Colon (tissue), 2 donors: ENCODE data around the gene AFDN.
"Not testable (repeated sequence)": the region's sequence is repeated elsewhere in the genome, so short reads cannot be mapped to it uniquely, and the experiment has no call there.

Source experiments
- FAIRE-seq: peaks from 2 replicates; lab custom pipeline; 2012; peaks lifted over from hg19 to GRCh38; lab: Jason Lieb, UNC
- donor health status: control.
- donor health status: control.

AFDN gene

DNA sequence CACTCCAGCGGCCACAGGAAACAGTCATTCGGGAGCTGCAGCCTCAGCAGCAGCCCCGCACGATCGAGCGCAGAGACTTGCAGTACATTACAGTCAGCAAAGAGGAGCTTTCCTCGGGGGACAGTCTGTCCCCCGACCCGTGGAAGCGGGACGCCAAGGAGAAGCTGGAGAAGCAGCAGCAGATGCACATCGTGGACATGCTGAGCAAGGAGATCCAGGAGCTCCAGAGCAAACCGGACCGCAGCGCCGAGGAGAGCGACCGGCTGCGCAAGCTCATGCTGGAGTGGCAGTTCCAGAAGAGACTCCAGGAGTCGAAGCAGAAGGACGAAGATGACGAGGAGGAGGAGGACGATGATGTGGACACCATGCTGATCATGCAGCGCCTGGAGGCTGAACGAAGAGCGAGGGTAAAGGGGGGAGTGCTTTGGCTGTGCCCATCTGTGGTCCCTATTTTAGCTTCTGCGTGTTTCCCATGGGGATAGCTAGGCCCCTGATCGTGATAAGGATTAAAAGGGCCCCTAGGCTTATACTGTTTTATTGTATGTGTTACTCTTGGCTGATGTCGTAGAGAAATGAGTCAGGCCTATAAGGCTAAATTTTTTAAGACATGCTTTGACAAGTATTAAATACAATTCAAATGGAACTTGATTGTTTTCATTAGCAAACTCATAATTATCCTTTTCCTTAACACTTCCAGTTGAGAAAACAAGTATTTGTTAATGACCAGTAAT is 125.2 kb downstream of the AFDN start:
- no peak for FAIRE-seq

DNA sequence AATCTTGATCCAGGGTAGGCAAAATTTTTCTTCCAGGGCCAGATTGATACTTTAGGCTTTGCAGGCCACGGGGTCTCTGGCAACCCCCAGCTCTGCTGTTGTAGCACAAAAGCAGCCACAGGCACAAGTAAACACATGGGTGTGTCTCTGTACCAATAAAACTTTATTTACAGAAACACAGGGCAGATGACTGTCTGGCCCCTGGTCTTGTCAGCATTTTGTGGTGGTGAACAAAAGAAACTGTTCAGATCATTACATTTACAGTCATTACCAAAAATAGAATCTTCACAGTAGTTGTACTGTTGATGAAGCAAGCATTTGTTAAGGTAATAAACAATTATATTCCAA is 125.8 kb downstream of the AFDN start:
- no peak for FAIRE-seq

DNA sequence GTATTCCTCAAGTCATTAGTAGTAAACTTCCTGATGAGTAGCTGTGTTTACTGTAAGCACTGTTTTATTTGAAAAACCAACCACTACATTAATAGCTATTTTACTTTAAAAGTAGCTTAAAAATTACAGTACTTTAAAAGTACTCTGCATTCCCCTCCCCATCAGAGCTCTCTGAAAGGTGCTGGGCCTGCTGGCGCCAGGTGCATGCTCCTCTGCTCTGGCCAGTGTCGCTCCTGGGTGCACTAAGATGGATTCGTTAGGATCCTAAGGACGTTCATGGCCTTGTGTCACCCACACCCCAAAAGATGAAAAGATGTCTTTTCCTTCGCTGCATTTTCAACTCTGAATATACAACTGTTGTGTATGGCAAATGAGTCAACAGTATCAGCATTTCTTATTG is 126.8 kb downstream of the AFDN start:
- no peak for FAIRE-seq

DNA sequence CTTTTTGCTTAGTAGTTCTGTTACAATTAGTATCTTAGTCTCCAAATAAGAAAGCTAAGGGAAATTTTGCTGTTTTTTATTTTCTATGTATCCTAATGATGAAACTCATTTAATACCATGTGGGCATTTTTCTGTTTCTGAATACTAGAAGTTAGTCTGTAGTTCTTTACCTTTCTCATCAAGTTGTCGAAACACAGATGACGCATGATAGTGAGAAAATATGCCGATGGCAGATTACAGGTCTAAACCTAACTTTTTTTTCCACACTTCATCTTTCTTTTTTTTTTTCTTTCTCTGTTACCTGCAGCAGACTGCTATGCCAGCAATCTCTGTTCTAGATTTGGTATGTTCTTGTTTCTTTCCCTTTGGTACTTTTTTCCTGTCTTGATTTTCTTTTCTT is 127.4 kb downstream of the AFDN start:
- no peak for FAIRE-seq

DNA sequence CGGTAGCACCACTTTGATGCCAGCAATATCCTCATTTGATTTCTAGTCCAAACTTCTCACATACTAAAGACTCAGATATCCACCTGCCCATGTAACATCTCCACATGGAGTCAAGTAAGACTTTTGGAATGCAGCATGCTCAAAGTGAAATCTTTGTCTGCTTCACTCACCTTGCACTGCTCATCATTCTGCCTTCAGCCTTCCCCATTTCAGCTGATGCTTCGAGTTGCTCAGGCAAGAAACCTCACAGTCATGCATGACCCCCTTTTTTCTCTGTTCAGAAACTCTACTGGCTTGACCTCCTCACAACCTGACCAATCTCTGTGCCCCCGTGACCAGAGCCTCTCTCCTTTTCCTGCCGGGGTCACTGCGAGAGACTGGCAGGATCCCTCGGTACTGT is 129.8 kb downstream of the AFDN start:
- no peak for FAIRE-seq

DNA sequence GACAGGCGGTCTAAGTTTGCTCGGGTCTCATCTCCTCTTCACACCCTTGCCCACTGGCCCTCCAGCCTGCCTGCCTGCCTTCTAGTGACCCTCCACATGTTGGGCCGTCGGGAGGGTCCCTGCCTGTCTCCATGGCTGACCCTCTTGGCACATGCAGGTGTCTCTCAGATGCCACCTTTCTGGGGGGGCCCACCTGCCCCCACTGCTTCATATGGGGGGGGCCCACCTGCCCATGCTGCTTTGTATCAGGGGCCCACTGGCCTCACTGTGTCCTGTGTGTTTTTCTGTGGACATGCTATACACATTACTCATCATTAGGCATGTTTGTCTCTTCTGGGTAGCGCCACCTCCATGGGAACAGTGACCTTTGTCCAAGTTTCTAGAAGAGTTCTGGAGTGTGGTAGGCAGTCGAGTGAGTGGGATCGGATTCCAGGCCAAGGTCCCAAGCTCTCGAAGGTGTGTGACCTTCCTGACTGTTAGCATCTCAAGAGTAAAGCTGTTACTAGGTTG is 130.3 kb downstream of the AFDN start:
- FAIRE-seq = no peak

DNA sequence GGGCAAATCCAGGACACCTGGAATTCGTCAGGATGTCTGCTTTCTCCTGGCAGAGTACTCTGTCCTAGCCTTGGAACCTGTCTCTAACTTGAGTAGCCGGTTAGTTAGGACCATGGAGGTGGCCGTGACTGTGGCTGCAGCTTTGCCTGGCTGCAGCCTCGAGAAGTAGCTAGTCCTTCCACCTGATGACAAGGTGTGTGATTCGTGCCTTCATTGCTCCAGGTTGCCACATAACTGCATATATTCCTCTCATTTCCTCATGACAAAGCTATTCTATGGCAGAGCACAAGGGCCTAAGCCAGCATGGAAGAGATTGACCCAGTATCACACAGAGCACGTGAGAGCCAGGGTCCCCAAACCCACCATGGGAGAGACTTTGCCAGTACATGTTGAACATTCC is 130.9 kb downstream of the AFDN start:
- FAIRE-seq = no peak

DNA sequence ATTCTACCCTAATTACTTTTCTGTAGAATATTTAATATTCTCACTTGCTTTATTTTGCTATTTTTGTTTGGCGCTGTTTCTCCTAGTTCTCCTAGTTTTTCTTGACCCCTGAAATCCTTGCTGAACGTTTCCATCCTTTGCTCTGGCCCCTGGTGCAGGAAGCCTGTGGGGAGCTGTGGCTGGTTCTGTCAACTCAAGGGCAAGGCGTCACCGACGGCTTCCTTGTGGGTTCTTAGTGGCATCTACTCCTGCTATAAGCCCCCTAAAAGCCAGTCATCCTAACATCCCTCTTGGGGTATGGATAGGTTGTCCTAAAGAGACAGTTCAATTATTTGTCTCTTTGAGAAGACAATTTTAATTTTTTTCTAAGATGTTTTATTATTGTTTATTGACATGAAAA is 133.9 kb downstream of the AFDN start:
- FAIRE-seq = no peak

DNA sequence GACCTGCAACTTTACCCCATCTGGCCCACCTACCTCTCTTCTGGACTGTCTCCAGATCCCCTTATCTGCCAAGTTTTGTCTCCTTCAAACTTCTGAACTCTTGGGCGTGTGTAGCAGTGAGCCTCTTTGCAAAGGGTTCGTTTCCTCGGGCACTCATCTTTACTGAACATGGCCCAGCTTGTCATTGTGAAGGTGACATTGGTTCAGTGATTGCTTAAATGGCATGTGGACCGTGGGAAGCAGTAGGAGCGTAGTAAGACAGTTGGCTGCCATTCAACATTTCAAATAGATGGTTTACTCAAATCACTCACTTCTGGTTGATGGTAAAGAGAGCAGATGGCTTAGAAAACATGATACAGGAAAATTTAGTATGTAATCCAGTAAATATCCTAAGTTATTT is 136.0 kb downstream of the AFDN start:
- FAIRE-seq = no peak

DNA sequence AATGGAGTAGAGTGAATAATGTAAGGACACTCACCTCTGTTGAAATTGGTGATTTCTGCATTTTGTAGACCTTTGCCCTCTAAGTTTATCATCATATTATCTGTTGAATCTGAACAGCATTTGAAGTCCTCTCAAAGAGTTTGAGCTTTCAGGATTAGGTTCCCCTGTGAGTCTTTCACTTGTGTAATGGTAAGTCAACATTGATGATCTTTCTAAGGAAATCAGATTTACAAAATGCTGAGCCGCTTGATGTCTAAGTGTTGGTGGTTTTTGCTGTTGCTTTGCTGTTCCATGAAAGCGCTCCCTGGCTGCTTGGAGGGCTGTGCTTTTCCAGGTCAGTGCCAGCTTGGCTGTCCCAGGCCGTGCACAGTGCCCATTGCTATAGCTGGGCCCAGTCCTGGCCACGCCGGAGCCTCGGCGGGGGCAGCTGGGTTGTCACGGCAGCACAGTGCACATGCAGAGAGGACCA is 136.9 kb downstream of the AFDN start:
- FAIRE-seq = no peak

DNA sequence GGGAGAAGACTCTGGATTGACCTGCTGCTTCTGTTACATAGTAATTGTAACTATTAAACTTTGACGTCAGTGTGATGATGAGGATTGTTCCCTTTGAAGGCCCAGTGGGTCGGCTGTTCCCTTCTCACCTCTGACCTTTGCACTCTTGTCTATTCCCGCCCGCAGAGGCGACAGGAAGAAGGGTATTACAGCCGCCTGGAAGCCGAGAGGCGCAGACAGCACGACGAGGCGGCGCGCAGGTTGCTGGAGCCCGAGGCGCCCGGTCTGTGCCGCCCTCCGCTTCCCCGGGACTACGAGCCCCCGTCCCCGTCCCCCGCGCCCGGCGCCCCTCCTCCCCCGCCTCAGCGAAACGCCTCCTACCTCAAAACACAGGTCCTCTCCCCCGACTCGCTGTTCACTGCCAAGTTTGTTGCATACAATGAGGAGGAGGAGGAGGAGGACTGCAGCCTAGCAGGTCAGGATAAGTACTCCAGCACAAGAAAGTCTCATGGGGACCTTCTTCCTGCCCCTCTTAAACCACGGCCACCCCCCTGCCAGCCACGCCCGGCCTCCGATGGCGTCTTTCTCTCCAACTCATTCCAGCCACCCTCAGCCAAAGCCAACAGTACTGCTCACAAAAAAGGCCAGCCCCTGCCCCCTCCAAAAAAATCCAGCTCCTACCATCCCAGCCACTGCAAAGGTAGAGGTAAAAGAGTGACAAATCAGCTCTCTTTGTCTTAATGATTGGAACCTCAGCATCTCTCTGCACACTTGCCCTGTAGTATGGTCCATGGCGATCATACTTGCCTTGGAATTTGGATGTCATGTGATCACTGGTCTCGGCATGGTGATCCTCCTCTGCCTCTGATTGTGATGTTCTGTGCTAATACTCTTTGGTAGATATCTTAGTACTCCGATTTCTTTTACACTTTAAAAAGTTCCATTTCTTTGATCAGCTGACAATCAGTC is 139.2 kb downstream of the AFDN start:
- FAIRE-seq = no peak

DNA sequence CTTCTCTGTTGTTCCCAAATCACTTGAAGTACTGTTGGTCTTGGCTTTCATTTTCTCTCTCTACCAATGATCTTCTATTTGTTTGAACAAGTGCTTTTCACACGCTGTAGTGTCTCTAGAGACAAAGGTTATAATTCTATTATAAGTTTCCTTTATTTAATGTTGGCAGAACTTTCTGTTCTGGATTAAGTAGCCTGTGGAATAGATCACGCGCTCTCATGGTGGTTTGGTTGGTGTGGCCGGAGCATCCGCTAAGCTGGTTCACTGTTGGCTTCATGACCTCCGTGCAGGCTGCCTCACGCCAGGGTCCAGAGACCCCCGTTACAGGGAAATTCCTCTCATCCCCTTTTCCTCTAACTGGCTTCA is 139.8 kb downstream of the AFDN start:
- FAIRE-seq = no peak

DNA sequence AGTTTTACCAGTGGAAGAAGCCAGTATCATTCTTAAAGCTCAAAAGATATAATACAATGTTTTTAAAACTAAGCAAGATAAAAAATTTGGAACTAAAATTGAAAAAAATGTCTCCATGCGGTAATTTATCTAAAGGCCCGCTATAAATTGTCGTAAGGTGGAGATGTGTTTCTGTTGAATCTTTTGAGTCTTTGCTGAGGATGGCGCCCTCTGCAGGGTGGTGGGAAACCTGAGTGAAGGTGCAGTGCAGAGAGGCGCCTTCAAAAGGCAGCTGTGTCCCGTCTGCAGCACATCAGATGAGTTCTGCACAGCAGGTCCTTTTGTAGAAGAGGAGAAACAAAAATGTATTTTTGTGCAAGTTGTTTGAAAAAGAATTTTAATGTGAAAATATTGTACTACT is 141.4 kb downstream of the AFDN start:
- FAIRE-seq = no peak

DNA sequence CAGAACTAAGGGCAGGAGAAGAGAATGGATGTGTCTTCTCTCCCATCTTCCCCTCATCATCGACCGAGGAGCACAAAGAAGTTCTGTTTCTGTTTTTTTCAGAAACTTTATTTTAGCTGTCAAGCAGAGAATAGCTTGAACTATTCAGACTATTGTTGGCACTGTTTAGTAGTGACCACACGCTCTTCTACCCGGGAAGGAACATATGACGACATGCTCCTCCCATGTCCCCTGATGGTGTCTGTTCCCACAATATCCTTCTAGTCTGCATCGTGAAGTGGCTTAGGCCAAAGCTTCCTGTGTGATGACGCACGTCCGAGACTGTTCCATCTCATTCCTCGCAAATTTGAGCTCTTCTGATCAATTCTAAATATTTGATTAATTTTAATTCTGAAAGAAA is 143.5 kb downstream of the AFDN start:
- FAIRE-seq = no peak

DNA sequence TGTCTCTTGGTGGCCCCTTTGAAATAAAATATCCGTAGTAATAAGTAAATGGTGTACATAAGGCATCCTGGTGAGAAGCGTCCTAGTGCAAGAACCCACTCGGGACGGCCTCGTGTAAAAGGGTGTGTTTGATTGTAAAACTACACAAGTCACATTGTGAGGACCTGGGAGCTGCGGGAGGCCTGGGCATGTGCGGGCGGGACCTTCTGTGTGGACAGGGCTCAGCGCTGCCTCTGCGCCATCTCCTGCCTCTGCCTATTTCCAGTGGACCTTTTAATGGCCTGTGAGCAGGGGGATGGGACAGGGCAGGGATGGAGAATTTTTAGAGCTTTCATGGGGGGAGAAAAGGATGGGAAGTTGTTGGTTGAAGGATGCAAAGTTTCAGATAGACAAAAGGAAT is 145.5 kb downstream of the AFDN start:
- no peak for FAIRE-seq

DNA sequence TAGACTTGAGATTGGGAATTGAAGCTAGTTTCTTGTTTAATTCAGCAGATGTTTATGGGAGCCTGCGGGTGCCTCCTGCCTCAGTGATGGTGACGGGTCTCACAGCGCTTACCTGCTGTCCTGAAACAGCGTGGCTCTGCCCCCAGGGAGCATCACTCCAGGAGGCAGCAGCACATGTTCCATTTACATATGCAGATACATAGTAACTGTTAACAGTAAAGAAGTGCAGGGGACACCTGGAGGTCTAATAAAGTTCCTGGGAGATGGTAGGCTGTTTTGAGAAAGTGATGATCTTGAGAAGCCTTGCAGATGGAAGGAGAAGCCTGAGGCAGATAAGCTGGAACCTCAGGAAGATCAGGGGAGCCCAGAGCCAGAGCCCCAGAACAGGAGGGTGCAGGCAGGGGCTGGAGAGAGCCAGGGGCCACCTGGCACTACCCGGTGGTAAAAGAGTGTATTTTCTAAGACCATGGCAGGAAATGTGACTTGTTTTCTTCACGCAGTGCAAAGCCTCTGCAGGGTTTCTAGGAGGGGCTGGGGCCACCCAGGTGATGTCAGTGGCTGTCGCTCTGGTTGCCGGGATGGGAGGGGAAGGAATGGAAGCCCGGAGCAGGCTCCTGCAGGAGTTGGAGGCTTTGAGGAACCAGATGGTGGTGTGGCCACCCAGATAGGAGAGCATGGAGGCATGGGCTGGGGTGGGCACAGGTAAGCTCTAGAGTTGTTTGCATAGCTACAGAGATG is 146.6 kb downstream of the AFDN start:
- FAIRE-seq = no peak

DNA sequence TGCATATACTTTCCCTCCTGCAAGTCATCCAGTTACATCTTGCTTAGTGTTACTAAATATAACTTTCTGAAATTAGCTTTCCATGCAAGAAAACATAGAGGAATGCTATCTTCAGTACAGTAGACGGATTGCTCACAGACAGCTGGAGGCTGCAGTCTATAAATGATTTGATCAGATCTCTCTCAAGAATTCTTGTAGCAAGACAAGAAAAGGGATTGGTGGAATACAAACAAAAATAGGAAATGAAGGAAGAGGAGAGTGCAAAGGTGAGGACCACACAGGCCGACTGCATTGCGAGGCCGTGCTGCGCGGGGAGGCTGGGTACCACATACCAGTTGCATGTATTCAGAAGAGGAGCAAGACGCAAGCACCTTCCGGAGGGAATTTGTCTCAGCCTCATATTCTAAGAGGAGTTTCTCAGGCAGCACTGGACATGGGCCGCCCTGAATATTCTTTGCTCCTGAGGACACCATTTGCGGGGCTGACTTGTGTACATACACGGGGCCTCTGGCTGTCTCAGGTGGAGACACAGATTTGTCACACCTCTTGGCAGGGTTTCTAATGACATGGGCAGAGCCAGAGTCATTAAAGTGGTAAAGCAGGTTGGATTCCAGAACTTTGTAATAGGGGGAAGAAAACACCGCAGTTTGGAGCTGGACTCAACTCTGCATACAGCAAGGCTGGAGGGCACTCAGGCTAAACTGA is 148.1 kb downstream of the AFDN start:
- FAIRE-seq = no peak

DNA sequence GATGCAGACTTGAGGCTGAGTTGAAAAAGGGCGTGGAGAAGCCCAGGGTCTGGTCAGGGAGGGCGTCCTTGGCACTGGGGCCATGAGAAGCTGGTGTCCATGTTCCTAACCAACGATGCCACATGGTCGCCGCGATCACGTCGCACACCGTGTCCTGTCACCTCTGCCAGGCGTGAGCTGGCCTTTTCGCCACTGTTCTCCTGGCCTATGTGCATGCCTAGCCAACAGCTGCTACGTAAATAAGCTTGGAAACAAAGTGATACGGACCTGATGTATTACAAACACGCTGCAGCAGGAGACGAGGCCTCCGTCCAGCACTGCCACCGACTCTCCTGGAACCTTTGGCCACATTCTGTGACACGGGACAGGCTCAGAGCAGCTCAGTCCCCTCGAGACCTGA is 148.7 kb downstream of the AFDN start:
- no peak for FAIRE-seq

DNA sequence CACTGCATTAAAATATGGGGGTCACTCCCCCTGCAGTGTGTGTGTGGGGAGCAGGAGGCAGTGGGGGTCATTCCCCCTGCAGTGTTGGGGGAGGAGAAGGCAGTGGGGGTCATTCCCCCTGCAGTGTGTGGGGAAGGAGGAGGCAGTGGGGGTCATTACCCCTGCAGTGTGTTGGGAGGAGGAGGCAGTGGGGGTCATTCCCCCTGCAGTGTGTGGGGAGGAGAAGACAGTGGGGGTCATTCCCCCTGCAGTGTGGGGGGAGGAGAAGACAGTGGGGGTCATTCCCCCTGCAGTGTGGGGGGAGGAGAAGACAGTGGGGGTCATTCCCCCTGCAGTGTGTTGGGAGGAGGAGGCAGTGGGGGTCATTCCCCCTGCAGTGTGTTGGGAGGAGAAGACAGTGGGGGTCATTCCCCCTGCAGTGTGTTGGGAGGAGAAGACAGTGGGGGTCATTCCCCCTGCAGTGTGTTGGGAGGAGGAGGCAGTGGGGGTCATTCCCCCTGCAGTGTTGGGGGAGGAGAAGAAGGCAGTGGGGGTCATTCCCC is 149.5 kb downstream of the AFDN start:
- FAIRE-seq = not testable (repeated sequence)

DNA sequence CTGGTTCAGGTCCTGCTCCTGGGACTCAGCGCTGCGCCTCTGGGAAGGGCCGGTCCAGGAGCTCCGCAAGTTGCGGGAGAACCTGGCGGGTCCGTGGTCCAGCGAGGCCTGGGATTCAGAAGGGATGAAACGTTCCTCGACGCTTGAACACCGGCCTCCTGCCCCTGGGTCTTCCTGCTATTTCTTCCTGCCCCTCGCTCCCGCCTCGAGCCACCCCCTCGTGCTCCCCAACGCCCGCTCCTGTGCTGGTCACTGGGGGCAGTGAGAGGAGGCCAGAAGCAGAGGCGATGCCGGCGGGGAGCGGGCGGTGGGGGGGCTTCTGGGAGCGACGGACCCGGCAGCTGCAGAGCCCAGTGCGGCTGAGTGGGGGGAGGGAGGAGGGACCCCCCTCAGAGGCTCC is 150.0 kb downstream of the AFDN start:
- no peak for FAIRE-seq

DNA sequence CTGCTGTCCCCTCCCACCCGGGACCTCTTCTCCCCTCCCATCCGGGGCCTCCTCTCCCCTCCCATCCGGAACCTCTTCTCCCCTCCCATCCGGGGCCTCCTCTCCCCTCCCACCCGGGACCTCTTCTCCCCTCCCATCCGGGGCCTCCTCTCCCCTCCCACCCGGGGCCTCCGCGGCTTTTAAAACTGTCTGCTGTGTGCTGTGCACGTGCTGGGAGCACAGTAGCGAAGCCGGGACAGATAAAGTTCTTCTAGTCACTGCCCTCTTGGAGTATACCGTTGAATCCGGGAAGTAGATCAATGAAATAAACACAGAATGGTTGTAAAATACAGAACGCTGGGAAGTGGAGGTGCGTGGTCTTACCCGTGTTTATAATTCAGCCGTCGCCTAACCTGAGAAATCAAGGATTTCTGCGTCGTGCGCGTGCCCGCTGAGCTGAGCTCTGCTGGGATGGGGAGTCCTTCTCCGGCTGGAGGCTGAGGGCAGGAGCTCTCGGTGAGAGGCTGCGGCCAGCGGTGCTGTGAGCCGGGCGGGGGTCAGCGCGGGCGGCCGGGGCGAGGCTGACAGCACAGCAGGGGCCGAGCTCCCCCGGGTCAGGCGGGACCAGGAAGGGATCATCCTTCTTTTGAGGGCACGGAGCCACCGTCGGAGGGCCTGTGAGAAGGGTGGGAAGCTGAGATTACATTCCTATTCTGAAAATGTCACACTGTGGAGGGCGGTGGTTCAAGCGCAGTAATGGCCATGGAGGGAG is 151.2 kb downstream of the AFDN start:
- no peak for FAIRE-seq
